ENCODE results near the gene EVA1C. TPM values are rescaled to one million over a fixed set of nuclear protein-coding genes. Genes with fewer than 3 reads are reported as not detected.

The EVA1C gene
- total and polyA plus RNA-seq, 2 donors from 2014 or later = 13.8 to 63.4 TPM

DNA sequence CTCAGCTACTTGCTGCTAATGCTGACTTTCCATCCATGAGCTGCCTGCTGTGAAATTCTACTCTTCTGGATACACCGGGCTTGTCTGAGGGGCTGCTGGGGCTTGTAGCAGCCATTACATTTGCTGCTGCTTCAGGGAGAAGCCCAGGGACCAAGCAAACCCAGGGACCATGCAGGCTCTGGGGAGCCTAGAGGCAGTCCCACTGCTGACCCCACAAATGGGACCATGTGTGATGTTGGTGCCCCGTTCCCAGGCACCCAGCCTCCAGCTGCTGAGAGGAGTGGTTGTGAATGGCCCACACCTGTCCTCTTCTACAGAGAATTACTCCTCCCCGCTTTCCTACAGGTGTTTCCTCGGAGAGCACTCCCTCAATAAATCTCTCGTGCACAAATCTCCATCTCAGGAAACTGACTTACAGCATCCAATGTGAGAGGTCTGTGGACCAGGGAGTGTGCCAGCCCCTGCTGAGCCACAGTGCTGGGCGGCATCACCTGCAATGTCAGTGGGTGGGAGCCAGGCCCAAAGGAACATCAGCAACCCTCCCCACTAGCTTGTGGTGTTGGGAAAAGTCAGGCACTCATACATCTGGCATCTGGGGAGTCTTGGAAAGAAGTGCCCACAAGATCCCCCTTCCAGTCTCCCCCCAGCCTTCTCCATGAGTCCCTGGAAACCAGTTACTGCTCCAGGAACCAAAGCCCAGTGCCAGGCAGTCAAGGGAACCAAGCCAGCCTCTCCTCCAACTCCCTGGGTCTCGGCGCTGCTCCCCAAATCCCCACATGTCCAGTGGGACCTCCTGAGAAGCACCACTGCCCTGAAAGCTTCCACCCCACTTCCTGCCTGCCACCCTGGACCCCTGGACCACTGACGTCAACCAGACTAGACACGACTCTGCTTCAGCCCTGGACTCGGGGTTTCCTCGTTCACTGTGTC, 107.7 kb downstream of the EVA1C start:
- no peaks in the 10 kb centered on the region for H3K9me3 ChIP-seq (ENCODE audit: control insufficient read depth in 2 of 3, insufficient read depth in 1 of 3, low read length in 3 of 3)
- no peaks in the 10 kb centered on the region for H3K36me3 ChIP-seq (ENCODE audit: control insufficient read depth in 2 of 3, insufficient read depth in 3 of 3, low read length in 3 of 3)
- H3K27ac ChIP-seq (ENCODE audit: low read depth in 2 of 2, low read length in 2 of 2) = peak overlapping the region; percentile 75 to 95
- H3K4me3 ChIP-seq (ENCODE audit: low read length in 3 of 3) = no peak overlapping the region
- H3K27me3 ChIP-seq (ENCODE audit: control insufficient read depth, insufficient read depth, low read length) = no peaks in the 10 kb centered on the region
- no peak for FAIRE-seq
- DNase-seq = no peak
- H3K4me1 ChIP-seq (ENCODE audit: control insufficient read depth in 2 of 3, insufficient read depth in 2 of 3, low read depth in 1 of 3, low read length in 3 of 3) = peaks cover 0 to 18% (median 0%) of the 10 kb centered on the region in 3 donors
- H3K9ac ChIP-seq (ENCODE audit: low read length in 3 of 3) = no peak overlapping the region
- intact Hi-C loops (cut with DNase I) = no loop called here
- TF ChIP-seq, protein P1, sequence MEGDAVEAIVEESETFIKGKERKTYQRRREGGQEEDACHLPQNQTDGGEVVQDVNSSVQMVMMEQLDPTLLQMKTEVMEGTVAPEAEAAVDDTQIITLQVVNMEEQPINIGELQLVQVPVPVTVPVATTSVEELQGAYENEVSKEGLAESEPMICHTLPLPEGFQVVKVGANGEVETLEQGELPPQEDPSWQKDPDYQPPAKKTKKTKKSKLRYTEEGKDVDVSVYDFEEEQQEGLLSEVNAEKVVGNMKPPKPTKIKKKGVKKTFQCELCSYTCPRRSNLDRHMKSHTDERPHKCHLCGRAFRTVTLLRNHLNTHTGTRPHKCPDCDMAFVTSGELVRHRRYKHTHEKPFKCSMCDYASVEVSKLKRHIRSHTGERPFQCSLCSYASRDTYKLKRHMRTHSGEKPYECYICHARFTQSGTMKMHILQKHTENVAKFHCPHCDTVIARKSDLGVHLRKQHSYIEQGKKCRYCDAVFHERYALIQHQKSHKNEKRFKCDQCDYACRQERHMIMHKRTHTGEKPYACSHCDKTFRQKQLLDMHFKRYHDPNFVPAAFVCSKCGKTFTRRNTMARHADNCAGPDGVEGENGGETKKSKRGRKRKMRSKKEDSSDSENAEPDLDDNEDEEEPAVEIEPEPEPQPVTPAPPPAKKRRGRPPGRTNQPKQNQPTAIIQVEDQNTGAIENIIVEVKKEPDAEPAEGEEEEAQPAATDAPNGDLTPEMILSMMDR (IDR thresholded peaks at IDR 0.05; ENCODE audit: borderline replicate concordance, extremely low read depth, insufficient read depth) = no peak

DNA sequence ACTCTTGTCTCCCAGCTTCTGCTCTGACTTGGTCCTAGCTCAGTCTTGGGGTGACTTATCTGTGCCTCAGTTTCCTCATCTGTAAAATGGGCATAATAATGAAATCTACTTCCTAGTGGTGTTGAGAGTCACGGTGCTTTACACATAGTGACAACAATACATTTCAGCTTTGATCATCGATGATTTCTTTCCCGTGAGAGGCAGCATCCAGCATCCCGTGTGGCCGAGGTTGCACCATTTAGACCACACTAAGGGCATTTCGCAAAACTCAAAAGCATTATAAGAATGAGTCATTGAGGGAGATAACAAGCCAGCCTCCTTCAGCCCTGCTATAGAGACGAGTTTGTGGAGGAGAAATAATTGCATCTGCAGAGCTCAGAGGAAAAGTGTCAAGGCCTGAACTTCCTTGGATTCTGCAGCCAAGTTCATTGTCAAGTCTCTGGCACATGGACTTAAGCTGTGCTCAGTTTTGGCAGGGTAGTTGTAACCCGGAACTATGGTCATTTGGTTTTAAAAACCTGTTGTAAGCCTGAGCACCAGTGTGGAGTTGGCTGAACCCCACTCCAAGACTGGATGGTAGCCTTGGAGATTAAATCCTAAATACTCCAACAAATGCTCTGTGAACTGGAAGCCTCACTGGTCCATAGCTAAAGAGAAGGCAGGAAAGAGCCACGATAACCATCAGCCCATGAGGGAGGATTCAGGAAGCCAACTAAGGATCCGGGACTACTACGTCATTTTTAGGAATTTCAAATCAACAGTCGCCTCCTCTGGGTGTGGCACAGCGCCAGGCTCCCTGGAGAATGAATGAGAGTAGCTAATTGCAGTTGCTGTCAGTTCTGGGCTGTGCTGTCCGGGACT, 108.6 kb downstream of the EVA1C start:
- no peak overlapping the region for H3K9ac ChIP-seq (ENCODE audit: low read length in 3 of 3)
- intact Hi-C loops (cut with DNase I) = no loop called here
- no peaks in the 10 kb centered on the region for H3K27me3 ChIP-seq (ENCODE audit: control insufficient read depth, insufficient read depth, low read length)
- no peaks in the 10 kb centered on the region for H3K9me3 ChIP-seq (ENCODE audit: control insufficient read depth in 2 of 3, insufficient read depth in 1 of 3, low read length in 3 of 3)
- TF ChIP-seq, protein P1 (IDR thresholded peaks at IDR 0.05; ENCODE audit: borderline replicate concordance, extremely low read depth, insufficient read depth) = no peak
- H3K27ac ChIP-seq (ENCODE audit: low read depth in 2 of 2, low read length in 2 of 2) = peak overlapping the region; percentile 75 to 95
- peaks cover 0 to 18% (median 0%) of the 10 kb centered on the region in 3 donors for H3K4me1 ChIP-seq (ENCODE audit: control insufficient read depth in 2 of 3, insufficient read depth in 2 of 3, low read depth in 1 of 3, low read length in 3 of 3)
- no peak overlapping the region for H3K4me3 ChIP-seq (ENCODE audit: low read length in 3 of 3)
- FAIRE-seq (no peak), DNase-seq (peak in 4 of 5 donors; percentile 27 to 95 (median 61))
- H3K36me3 ChIP-seq (ENCODE audit: control insufficient read depth in 2 of 3, insufficient read depth in 3 of 3, low read length in 3 of 3) = no peaks in the 10 kb centered on the region

DNA sequence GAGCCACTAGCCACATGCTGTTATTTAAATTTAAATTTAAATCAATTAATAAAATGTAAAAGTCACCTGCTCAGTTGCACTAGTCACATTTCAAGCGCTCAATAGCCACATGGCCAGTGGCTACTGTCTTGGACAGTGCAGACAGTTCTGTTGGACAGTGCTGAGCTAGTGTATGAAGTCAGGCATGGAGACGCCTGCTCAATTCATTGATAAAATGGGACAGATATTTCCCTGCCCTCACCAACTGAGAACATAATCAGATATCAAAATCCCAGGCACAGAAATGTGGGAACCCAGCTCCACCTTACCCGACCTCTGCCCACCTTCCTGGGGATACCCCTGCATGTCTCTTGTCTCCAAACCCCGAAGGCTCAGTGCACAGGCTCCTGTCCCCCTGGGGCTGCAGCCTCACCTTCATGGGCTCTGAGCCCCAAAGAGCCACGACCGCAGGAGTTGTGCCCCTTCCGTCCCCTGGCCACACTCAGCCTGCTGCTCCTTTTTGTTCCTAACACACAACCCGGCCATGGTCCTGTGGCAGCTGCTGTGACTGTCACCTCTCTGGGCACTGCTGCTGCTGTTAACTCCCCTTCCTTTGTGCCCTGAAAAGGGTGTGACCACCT, 109.3 kb downstream of the EVA1C start:
- intact Hi-C loops (cut with DNase I) = no loop called here
- DNase-seq (no peak), FAIRE-seq (no peak)
- no peaks in the 10 kb centered on the region for H3K36me3 ChIP-seq (ENCODE audit: control insufficient read depth in 2 of 3, insufficient read depth in 3 of 3, low read length in 3 of 3)
- H3K27me3 ChIP-seq (ENCODE audit: control insufficient read depth, insufficient read depth, low read length) = no peaks in the 10 kb centered on the region
- peak overlapping the region in 1 of 3 donors; percentile 28 for H3K9ac ChIP-seq (ENCODE audit: low read length in 3 of 3)
- TF ChIP-seq, protein P1 (IDR thresholded peaks at IDR 0.05; ENCODE audit: borderline replicate concordance, extremely low read depth, insufficient read depth) = no peak
- H3K4me3 ChIP-seq (ENCODE audit: low read length in 3 of 3) = no peak overlapping the region
- H3K4me1 ChIP-seq (ENCODE audit: control insufficient read depth in 2 of 3, insufficient read depth in 2 of 3, low read depth in 1 of 3, low read length in 3 of 3) = peaks cover 0 to 18% (median 0%) of the 10 kb centered on the region in 3 donors
- H3K27ac ChIP-seq (ENCODE audit: low read depth in 2 of 2, low read length in 2 of 2) = no peak overlapping the region
- H3K9me3 ChIP-seq (ENCODE audit: control insufficient read depth in 2 of 3, insufficient read depth in 1 of 3, low read length in 3 of 3) = no peaks in the 10 kb centered on the region
